ENCODE data around the gene TRPM2.

Gene TRPM2

DNA sequence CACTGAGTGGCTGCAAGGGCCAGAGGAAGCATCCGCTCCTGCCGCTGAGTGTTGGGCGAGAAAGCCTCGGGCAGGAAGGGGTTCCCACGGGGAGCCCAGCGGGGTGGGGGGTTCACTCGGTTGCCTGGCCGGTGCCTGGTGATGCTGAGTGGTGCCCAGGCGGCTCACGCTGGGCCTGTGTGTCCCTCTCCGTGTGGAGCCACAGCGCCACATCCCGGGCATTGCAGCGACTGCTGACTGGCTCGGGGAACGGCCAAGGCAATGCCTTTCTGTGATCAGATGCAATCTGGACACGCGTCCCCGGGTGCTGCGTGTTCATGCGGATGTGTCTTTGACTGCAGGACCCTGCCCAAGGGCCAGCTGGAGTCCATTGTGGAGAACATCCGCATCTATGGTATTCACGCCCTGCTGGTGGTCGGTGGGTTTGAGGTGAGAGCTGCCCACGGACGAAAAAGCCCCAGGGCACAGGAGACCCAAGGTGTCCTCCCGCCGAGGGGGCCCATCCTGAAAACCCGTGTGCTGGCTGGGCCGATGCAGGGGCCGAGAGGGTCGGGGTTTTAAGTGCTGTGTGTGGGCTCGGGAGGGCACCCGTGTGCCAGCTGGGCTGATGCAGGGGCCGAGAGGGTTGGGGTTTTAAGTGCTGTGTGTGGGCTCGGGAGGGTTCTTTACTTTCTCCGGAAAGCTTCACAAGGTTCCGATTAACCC, 30.6 kb upstream of the TRPM2 start:
- no peak for DNase-seq

DNA sequence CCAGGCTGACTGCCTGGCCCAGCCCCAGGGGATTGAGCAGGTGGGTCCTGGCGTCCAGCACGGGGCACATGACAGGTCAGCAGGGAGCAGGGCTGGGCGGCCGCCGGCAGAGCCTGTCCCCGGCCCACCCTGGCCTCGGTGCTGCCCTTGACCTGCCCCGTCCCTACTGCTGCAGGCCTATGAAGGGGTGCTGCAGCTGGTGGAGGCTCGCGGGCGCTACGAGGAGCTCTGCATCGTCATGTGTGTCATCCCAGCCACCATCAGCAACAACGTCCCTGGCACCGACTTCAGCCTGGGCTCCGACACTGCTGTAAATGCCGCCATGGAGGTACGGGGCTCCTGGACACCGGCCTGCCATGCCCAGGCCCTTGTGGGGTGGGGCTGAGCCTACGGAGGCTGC, 29.8 kb upstream of the TRPM2 start:
- no peak for DNase-seq

DNA sequence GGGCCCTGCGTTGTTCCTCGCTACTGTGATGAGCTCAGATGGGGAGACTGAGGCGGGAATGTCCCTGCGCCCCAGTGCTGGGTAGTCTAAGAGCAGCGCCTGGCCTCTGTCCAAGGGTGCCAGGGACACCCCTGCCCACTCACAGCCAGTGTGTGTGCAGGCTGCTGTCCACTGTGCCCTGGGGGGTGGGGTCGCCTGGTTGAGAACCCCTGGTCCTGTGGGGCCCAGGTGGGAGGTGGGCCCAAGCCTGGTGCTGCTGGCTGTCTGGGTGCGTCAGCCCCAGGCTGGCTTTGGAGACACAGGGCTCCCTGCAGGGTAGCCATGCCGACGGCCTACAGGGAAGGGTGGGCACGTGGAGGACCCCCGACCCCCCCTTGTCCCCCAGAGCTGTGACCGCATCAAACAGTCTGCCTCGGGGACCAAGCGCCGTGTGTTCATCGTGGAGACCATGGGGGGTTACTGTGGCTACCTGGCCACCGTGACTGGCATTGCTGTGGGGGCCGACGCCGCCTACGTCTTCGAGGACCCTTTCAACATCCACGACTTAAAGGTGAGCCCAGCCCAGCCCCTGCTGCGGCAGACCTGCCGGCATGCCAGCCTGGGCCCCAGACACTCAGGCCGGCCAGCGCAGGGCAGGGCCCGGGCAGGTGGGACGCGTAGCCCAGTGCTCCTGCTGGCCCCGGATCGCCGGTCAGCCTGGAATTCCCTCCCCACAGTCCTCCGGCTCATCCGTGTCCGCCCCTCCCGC, 29.1 kb upstream of the TRPM2 start:
- no peak for DNase-seq

DNA sequence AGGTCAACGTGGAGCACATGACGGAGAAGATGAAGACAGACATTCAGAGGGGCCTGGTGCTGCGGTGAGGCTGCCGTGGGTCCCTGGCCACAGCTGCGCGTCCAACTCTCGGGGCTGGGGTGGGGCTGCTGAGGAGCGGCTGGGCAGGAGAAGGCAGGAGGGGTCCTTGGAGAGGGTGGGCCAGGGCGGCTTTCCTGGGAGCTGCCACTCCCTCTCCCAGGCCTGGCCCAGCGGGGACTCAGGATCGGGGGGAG, 28.6 kb upstream of the TRPM2 start:
- no peak for DNase-seq

DNA sequence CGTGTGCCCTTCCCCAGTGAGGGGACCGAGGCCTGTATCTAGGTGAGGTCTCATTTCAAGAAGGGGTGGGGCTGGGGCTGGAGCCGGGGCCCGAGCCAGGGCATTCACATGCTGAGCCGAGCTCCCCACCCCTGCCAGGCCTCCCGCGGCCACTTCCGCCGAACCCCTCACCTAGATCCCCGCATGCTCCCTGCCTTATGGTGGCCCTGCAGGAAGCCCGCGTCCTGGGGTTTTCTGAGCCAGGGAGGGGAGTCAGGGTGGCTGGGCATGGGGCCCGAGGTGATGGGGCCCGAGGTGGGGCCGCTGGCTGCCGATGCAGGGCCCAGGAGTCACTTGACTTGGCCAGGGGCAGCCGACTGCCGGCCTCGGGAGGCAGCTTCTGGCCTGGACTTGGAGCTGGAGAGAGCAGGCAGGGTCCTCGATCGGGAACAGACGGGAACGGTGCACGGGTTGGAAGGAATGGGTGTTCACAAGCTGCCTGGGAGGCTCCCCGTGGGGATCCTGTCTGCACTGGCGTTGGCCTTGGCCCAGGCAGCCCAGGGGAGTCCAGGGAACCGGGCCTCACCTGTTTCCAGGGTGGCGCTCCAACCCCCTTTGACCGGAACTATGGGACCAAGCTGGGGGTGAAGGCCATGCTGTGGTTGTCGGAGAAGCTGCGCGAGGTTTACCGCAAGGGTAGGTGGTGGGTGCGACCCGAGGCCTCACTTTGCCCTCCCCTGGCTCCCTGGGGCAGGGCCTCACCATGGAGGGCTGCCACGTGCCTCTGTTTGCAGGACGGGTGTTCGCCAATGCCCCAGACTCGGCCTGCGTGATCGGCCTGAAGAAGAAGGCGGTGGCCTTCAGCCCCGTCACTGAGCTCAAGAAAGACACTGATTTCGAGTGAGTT, 27.8 kb upstream of the TRPM2 start:
- no peak for DNase-seq

DNA sequence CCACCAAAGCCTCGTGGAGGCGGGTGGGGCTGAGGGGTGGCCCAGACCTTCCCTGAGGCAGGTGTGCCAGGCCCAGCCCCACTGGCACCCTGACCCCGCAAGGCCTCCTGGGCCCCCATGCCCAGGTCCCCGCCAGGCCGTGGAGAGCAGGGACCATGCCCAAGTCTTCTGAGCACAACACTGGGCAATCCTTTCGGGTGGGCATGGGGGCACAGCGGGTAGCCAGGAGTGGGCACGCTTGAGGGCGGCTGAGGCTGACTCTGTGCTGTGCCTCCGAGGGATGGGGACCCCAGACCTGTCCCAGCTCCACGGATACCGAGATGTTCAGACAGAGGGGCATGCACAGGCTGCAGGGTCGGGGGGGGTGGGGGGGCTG, 27.2 kb upstream of the TRPM2 start:
- DNase-seq, result no peak

DNA sequence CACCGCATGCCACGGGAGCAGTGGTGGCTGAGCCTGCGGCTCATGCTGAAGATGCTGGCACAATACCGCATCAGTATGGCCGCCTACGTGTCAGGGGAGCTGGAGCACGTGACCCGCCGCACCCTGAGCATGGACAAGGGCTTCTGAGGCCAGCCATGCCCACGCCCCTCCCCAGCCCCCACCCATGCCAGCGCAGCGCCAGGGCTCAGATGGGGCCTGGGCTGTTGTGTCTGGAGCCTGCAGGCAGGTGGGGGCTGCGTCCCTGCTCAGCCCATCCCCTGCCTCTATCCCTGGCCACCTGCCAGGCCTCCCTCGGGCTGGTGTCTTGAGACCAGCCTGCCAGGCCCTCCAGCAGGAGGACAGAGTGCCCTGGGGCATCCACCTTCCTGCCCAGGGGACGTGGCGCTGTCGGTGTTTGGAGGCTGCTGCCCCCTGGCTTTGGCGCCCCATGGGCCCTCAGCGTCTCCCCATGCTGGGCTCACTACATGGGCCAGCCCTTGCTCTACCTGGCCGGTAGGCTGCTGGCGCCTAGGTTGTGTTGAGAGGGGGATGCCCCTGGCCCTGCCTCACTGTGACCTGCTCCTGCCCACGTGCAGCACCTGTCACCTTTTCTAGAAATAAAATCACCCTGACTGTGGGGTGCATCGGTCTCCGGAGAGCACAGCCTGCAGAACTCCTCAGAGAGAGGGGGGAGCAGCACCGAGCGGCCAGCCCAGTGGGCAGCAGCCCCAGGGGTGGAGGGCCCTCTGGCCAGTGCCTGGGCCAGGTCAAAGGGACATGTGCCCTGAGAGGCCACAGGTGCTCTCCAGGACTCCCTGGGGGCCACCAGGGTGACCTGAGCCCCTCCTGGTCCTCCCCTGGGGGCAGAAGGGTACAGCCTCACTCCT, 26.5 kb upstream of the TRPM2 start:
- DNase-seq, result no peak

DNA sequence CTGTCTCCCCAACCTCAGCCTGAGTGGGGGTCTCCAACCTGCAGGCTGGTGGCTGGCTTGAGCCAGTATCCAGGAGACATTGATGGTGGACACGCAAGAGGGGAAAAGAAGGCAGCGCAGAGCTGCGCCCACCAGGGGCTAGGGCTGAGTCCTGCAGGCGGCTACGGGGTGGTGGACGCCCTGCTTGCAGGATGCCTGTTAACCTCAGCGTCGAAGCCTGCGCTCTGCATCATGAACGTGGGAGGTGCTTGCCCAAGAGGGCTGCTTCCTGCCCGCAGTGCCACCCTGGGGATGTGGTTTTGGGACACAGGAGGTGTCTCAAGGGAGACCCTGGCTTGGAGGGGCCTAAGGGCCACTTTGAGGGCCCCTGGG, 25.8 kb upstream of the TRPM2 start:
- no peak for DNase-seq

DNA sequence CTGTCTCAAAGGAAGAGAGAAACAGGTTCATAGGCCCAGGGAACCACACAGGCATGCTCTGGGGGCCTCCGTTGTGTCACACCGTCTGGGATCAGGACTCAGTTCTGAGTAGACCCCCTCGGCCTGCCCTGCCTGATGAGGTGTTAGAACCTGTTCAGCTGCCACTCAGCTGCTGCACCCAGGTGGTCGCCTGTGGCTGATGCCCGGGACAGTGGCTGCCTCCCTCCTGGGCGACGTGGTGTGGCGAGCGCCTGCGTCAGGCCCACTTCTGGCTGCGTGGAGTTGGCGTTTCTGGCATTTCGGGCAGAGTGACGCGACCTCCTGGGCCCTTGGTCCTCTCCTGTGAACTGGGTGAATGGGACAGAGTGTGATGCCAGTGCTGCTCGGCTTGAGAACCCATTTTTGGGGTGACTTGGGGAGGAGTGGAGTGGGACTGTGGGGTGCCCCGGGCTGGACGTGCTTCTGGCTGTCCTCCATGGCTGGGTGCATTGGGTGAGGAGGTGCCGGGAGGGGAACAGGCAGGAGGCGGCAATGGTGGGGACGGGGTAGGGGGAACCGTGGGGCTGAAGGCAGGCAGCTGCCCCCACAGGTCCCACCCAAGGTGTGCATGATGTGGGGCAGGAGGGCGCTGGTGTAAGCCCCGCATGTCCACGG, 25.1 kb upstream of the TRPM2 start:
- DNase-seq, result no peak

DNA sequence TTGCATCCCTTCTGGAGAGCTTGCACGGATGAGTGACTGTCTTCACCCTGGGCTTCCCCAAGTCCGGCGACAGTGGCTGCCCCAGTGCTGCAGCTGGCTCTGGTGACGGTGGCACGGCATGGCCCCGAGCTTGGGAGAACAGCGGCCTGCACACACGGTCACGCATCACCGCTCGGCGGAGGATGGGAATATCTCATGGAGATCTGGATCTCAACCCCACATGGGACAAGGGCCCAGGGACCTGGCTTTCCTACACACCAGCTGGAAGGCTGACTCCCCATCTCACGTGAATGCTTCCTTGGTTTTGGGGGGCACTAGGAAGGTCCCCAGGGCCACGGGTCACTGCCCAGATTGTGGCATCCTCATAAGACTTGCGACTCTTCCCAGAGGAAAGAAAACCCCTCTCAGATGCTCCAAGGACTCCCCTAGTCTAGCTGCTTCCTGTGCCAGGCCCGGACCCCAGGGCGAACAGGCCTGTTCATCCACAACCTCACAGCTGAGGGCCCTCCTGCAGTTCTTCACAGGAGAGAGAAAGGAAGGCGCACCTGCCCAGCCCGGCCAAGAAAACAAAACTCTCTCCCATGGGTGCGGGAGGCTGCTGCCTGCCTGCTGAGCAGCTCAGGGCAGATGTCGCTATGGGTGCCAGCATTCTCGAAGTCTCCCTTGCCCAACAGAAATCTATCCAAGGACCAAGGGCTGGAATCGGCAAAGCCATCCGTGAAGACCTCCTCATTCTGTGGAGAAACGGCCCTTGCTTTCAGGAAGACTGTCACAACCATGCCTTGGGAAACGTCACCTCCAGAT, 24.1 kb upstream of the TRPM2 start:
- no peak for DNase-seq

DNA sequence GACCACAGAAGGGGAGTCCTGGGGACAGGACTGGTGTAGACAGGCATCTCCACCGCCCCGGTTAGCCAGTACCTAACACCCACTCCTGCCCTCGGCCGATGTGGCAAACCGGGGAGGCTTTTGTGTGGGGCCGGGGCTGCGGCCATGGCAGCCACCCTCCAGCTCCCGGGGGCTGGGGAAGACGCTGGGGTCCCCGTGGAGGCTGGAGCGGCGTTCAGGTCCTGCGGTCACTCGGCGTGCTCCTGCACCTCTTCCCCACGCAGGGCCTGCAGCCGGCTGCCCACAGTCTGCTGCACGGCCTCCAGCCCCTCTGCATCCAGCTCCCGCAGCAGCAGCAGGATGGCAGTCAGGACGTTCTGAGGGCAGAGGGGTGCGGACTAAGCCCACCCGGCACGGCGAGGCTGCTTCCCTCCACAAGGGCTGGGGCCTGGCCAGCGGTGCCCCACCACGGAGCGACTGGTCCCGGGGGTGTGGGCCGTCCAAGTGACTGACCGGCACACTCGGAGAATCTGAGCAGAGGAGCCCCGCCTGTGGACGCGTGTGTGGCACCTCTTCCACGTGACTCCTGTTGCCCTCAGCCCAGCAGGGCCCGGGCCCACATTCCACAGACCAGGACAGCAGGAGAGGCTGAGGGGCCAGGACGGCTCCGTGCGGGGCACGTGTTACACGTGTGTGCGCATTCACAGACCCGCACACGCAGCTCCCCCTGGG, 23.3 kb upstream of the TRPM2 start:
- no peak for DNase-seq

DNA sequence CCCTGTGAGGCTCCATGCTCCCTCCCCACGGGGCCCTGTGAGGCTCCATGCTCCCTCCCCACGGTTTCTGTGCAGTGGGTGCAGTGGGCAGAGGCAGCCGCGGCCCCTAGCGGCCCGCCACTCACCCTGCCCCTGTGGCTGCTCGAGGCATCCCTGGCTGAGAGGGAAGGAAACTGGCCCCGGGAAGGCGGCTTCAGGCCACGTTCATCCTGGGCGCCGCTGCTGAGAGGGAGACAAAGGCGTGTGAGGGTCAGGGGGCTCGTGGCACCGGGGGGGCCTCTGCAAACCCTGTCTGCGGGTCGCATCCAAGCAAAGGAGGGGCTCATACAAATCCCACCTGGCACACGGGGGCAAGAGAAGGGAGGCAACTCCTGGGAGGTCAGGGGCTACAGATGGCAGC, 22.7 kb upstream of the TRPM2 start:
- no peak for DNase-seq

DNA sequence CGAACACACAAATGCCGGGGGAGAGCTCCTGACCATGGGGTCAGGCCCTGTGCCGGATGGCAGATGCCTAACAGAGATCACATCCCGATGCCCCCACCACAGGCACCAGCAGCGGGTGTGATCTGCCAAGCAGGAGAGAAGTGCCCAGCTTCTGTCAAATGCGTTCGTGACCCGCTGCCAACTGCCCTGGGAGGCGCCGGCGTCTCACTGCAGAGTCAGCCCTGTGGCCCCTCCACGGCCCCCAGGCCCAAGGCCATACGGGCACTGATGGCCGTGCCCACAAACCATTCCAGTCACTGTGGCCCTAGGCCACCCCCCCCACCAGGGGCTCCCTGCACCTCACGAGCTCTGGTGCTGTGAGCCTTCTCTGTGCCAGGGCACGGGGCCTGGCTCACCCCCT, 22.2 kb upstream of the TRPM2 start:
- no peak for DNase-seq

DNA sequence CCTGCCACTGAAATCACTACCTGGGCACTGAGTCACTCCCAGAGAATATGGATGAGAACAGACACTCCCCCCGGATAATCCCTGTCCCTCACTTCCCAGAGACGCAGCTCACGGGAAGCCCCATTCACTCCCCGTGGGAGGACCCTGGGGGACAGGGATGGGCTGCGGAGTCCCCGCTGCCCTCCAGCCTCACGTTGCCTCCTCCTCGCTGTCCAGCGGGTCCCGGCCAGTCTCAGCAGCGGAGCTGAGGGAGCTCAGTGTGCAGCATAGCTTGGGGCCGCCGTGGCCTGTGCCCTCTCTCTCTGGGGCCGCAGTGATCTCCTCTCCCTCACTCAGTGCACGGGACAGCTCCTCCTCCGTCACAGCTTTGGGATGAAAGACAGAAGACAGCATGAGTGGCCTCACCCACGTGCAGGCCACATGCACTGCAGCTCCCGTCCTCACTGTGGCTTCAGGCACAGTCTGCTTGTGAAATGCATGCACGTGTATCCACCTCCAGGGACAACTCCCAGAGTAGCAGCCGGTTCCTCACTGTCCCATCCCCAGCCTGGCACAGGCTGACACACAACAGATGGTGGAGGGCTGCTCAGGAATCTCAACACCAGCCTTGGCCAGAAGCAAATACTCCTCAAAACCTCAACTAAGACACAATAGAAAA, 21.6 kb upstream of the TRPM2 start:
- DNase-seq, result no peak

DNA sequence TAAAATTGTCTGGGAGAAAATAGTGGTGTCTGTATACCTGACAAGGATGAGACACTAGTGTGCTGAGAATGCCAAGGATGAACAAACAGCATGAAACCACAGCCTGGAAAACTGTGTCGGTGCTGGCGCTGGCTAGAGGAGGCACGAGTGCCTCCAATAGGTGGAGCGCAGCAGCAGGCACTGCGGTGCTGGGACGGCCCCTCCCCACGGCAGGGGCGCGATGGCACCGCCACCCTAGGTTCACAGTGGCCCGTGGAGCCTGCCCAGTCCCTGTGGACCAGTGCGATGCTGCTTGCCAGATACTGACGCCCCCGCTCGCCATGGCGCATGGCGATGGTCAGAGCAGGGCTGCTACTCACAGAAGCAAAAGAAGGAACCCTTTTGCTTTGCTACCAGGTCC, 21.0 kb upstream of the TRPM2 start:
- no peak for DNase-seq

DNA sequence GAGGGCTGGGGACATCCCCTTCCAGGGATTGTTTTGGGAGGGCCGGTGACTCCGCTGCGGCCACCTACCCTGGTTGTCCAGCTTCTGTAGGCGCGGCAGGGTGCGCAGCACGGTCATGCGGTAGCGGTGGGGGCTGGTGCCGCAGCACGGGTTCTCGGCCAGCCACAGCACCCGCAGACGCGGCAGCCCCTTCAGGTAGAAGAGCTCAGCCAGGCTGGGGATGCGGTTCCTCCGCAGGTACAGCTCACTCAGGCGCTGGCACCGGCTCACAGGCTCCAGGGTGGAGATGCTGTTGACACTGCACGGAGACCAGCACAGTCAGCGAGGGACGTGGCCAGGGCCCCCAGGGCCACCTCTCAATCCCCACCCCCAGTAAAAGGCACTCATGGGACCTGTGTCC, 20.5 kb upstream of the TRPM2 start:
- DNase-seq, result no peak

DNA sequence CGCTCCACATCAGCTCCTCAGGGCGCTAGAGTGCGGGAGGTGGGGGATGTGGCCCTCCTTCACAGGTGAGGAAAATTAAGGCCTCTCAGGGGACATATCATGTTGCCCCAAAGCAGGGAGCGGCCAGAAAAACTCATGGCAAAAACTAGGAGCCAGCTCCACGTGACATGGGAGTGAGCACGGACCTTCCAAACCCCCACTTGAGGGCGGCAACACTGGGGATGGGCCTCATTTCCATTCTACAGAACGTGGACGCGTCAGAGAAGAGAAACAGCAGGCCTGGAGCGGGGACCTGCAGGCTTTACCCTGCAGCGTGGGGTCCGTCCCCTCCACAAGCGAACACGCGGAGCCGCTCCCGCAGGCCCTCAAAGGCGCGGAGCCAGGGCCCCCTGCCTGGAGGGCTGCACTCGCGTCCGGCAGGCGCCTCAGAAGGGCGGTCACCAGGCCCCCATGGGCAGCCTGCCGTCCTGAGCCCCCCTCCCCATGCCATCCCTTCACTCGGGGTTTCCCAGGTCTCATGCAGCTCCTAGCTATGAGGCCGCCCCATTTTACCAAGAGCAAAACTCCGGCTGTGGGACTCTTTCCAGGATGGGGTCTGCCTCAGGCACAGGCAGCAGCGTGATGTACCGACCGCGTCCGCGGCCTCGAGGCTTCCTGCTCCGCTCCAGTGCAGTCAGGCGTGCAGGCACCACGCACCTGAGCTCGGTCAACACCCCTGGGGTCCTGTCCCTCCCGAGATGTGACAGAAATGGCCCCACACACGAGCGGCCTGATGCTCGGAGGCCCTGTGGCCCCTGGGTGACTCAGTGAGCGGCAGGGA, 19.7 kb upstream of the TRPM2 start:
- DNase-seq, result no peak

DNA sequence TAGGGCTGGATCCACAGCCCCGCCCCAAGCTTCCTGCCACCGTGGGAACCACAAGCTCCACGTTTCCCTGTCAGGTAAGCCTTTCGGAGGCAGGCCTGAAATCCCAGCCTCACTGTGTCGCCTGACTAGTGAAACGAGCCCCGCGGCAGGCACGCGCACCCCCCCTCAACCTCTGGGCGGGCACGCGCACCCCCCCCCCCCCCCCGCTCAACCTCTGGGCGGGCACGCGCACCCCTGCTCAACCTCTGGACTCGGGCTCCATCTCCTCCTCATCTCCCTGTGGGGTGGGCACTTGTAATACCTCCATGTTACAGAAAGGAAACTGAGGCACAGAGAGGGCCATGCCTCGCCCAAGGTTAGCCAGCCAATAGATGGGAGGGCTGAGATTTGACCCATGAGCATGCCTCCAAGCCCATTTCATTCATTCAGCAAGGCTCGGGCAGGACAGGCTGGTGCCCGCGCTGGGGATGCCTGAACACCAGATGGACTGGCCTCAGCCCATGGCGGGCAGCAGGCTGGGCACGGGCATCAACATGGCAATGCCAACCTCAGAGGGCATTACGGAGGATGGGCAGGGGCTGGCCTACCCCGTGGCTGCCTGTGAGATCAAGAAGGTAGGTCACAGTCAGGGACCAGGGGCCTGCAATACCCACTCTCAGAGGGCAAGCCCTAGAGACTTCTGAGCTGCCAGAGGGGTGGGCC, 18.9 kb upstream of the TRPM2 start:
- DNase-seq, result no peak
